Measurements from ENCODE around the gene RNU2-63P. TPM values are rescaled to one million over a fixed set of nuclear protein-coding genes. Genes with fewer than 3 reads are reported as not detected.

Gene RNU2-63P
- total and polyA plus RNA-seq, 4 donors = 3.9 TPM; not detected in 3

GRCh38 chr2:88027697-88028389 lies 11.5 kb upstream of the RNU2-63P start:
- Histone ChIP-seq H3K36me3 (ENCODE audit: control insufficient read depth in 4 of 4, insufficient read depth in 4 of 4, low read length in 4 of 4) (peaks cover 7 to 26% (median 16%) of the 10 kb centered on the region in 4 donors), H3K9ac (ENCODE audit: insufficient read depth in 1 of 2, low read length in 2 of 2) (no peak overlapping the region), H3K4me3 (no peak overlapping the region), H3K4me1 (ENCODE audit: control insufficient read depth in 5 of 5, insufficient read depth in 5 of 5, low read length in 5 of 5) (no peaks in the 10 kb centered on the region), H3K9me3 (ENCODE audit: control insufficient read depth in 4 of 4, insufficient read depth in 3 of 4, low read length in 3 of 4) (no peaks in the 10 kb centered on the region), H3K27ac (ENCODE audit: low read depth in 1 of 2, low read length in 1 of 2) (no peak overlapping the region), H3K27me3 (ENCODE audit: control insufficient read depth in 3 of 3, insufficient read depth in 3 of 3, low read length in 2 of 3) (no peaks in the 10 kb centered on the region)
- TF ChIP-seq, protein P1, sequence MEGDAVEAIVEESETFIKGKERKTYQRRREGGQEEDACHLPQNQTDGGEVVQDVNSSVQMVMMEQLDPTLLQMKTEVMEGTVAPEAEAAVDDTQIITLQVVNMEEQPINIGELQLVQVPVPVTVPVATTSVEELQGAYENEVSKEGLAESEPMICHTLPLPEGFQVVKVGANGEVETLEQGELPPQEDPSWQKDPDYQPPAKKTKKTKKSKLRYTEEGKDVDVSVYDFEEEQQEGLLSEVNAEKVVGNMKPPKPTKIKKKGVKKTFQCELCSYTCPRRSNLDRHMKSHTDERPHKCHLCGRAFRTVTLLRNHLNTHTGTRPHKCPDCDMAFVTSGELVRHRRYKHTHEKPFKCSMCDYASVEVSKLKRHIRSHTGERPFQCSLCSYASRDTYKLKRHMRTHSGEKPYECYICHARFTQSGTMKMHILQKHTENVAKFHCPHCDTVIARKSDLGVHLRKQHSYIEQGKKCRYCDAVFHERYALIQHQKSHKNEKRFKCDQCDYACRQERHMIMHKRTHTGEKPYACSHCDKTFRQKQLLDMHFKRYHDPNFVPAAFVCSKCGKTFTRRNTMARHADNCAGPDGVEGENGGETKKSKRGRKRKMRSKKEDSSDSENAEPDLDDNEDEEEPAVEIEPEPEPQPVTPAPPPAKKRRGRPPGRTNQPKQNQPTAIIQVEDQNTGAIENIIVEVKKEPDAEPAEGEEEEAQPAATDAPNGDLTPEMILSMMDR (IDR thresholded peaks at IDR 0.05; ENCODE audit: control extremely low read depth, extremely low read depth) = no peak
- WGBS, 2 donors = 48 to 78% methylated on average over 10 of the region's 10 CpGs
- ATAC-seq (ENCODE audit: insufficient read depth, low FRiP score) = no peak
- DNase-seq = no peak

DNA sequence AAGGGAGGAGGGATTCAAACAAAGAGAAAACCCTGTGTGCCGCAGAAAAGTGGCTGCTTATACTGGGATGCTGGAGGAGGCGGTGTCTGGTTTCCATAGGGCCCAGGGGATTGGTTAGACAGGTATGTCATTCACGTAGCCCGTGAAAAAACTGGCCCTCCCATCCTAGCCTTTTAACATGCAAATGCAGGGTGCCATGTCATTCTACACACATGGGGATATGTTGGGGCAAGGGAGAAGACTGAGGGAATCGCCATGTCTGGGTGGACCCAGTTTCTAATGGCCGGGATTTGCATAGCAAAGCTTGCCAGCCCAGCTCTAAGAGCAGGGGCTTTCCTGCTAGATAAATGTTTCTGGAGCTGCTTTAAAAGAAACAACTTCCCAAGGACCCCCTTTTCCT lies 8.2 kb upstream of the RNU2-63P start:
- Histone ChIP-seq H3K27ac (ENCODE audit: low read depth in 1 of 2, low read length in 1 of 2) (no peak overlapping the region), H3K27me3 (ENCODE audit: control insufficient read depth in 3 of 3, insufficient read depth in 3 of 3, low read length in 2 of 3) (no peaks in the 10 kb centered on the region), H3K9me3 (ENCODE audit: control insufficient read depth in 4 of 4, insufficient read depth in 3 of 4, low read length in 3 of 4) (no peaks in the 10 kb centered on the region), H3K4me3 (no peak overlapping the region), H3K4me1 (ENCODE audit: control insufficient read depth in 5 of 5, insufficient read depth in 5 of 5, low read length in 5 of 5) (no peaks in the 10 kb centered on the region), H3K36me3 (ENCODE audit: control insufficient read depth in 4 of 4, insufficient read depth in 4 of 4, low read length in 4 of 4) (peaks cover 5 to 15% (median 11%) of the 10 kb centered on the region in 4 donors), H3K9ac (ENCODE audit: insufficient read depth in 1 of 2, low read length in 2 of 2) (no peak overlapping the region)
- TF ChIP-seq, protein P1 (IDR thresholded peaks at IDR 0.05; ENCODE audit: control extremely low read depth, extremely low read depth) = no peak
- WGBS, 2 donors = 84 to 86% methylated on average over 6 of the region's 6 CpGs
- DNase-seq (no peak), ATAC-seq (ENCODE audit: insufficient read depth, low FRiP score) (no peak)

- H3K4me3 ChIP-seq = no peak overlapping the region
- no peaks in the 10 kb centered on the region for H3K27me3 ChIP-seq (ENCODE audit: control insufficient read depth in 3 of 3, insufficient read depth in 3 of 3, low read length in 2 of 3)
- no peaks in the 10 kb centered on the region for H3K4me1 ChIP-seq (ENCODE audit: control insufficient read depth in 5 of 5, insufficient read depth in 5 of 5, low read length in 5 of 5)
- no peak overlapping the region for H3K9ac ChIP-seq (ENCODE audit: insufficient read depth in 1 of 2, low read length in 2 of 2)
- no peak for DNase-seq
- TF ChIP-seq, protein P1 (IDR thresholded peaks at IDR 0.05; ENCODE audit: control extremely low read depth, extremely low read depth) = no peak
- peaks cover 0 to 4% (median under 1%) of the 10 kb centered on the region in 4 donors for H3K36me3 ChIP-seq (ENCODE audit: control insufficient read depth in 4 of 4, insufficient read depth in 4 of 4, low read length in 4 of 4)
- H3K27ac ChIP-seq (ENCODE audit: low read depth in 1 of 2, low read length in 1 of 2) = no peak overlapping the region
- no peak for ATAC-seq (ENCODE audit: insufficient read depth, low FRiP score)
- WGBS, 2 donors = 74 to 79% methylated on average over 5 of the region's 5 CpGs
- H3K9me3 ChIP-seq (ENCODE audit: control insufficient read depth in 4 of 4, insufficient read depth in 3 of 4, low read length in 3 of 4) = no peaks in the 10 kb centered on the region
These were observed 6.2 kb upstream of the RNU2-63P start for GRCh38 chr2:88022669-88022921.

DNA sequence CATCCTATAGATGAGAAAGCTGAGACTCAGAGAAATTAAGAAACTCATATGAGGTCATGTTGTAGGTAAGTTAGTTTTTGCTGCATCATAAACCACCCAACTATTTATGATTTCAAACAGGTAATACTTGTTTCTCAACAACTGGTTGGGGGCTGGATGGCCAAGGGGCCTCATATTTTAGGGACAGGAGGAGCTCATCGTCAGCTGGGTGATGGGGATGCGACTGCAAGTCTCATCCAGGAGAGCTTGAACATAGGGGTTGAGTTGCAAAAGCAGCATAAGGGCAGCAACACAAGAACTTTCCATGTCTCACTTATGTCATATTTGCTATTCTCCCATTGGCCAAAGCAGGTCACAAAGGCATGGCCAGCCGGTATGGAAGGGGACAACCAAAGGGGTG lies 3.6 kb upstream of the RNU2-63P start:
- no peaks in the 10 kb centered on the region for H3K9me3 ChIP-seq (ENCODE audit: control insufficient read depth in 4 of 4, insufficient read depth in 3 of 4, low read length in 3 of 4)
- 94 to 96% methylated on average over 3 of the region's 3 CpGs for WGBS, 2 donors
- H3K27ac ChIP-seq (ENCODE audit: low read depth in 1 of 2, low read length in 1 of 2) = no peak overlapping the region
- no peaks in the 10 kb centered on the region for H3K27me3 ChIP-seq (ENCODE audit: control insufficient read depth in 3 of 3, insufficient read depth in 3 of 3, low read length in 2 of 3)
- H3K4me1 ChIP-seq (ENCODE audit: control insufficient read depth in 5 of 5, insufficient read depth in 5 of 5, low read length in 5 of 5) = peaks cover 0 to 9% (median 0%) of the 10 kb centered on the region in 5 donors
- no peak overlapping the region for H3K9ac ChIP-seq (ENCODE audit: insufficient read depth in 1 of 2, low read length in 2 of 2)
- H3K4me3 ChIP-seq = no peak overlapping the region
- ATAC-seq (ENCODE audit: insufficient read depth, low FRiP score) (no peak), DNase-seq (no peak)
- H3K36me3 ChIP-seq (ENCODE audit: control insufficient read depth in 4 of 4, insufficient read depth in 4 of 4, low read length in 4 of 4) = no peaks in the 10 kb centered on the region
- TF ChIP-seq, protein P1 (IDR thresholded peaks at IDR 0.05; ENCODE audit: control extremely low read depth, extremely low read depth) = no peak
